Keratinocyte (primary cell): ENCODE data around the gene PID1.

Experiments used
- EZH2 ChIP-seq: IDR thresholded peaks from one replicate; pipeline ENCODE4 v1.6.1; 2012; ENCODE audit warnings: inconsistent platforms, mild to moderate bottlenecking, low read length, moderate library complexity
- TF ChIP-seq, protein P1 (sequence below), 3 experiments: IDR thresholded peaks in 1 of 3; conservative IDR thresholded peaks in 1 of 3; optimal IDR thresholded peaks in 1 of 3; 2 replicates in 2 of 3; 3 replicates in 1 of 3; pipeline versions ENCODE3 to v1.5.1; 2011; ENCODE audit warnings: low read length in 3 of 3, mild to moderate bottlenecking in 3 of 3, moderate library complexity in 2 of 3, control low read depth in 1 of 3, inconsistent platforms in 1 of 3; ENCODE audit not compliant: insufficient read depth in 2 of 3; ENCODE audit errors: extremely low read depth in 1 of 3

DNA sequence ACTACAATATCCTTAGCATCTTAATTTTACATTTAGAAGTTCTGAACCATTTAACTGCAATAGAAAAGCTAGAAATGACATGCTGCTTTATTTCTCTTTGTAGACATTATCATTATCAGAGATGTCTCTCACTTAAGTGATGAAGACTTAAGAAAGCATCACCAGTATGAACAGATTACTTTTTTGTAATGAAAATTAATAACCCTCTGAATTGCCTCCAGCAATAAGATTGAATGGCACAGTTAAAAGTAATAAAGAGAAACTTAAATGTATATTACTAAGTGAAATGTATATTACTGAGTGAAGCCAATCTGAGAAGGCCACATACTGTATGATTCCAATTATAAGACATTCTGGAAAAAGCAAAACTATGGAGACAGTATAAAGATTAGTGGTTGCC, 89.4 kb downstream of the PID1 start:
- TF ChIP-seq, protein P1, sequence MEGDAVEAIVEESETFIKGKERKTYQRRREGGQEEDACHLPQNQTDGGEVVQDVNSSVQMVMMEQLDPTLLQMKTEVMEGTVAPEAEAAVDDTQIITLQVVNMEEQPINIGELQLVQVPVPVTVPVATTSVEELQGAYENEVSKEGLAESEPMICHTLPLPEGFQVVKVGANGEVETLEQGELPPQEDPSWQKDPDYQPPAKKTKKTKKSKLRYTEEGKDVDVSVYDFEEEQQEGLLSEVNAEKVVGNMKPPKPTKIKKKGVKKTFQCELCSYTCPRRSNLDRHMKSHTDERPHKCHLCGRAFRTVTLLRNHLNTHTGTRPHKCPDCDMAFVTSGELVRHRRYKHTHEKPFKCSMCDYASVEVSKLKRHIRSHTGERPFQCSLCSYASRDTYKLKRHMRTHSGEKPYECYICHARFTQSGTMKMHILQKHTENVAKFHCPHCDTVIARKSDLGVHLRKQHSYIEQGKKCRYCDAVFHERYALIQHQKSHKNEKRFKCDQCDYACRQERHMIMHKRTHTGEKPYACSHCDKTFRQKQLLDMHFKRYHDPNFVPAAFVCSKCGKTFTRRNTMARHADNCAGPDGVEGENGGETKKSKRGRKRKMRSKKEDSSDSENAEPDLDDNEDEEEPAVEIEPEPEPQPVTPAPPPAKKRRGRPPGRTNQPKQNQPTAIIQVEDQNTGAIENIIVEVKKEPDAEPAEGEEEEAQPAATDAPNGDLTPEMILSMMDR (optimal IDR thresholded peaks at IDR 0.05 in 1 of 3, IDR thresholded peaks at IDR 0.05 in 1 of 3, conservative IDR thresholded peaks at IDR 0.05 in 1 of 3; ENCODE audit: extremely low read depth in 1 of 3, insufficient read depth in 2 of 3, low read length in 3 of 3), result no peak
- TF ChIP-seq EZH2, result no peak
